Spleen (tissue), 7 donors: Measurements from ENCODE around the gene PLCB1.

Source experiments
- POLR2A ChIP-seq, 3 donors: fragments of 450-650 bp; IDR thresholded peaks; one replicate each; pipeline ENCODE4 v1.5.1; 2017; ENCODE audit warnings: antibody characterized with exemption in 3 of 3, mild to moderate bottlenecking in 1 of 3
- POLR2AphosphoS5 ChIP-seq, 3 donors: sonication (generic); formaldehyde crosslinking; IDR thresholded peaks; one replicate each; pipeline ENCODE4 v1.5.1; 2017; ENCODE audit warnings: antibody characterized with exemption in 3 of 3
- TF ChIP-seq, protein P1 (sequence below), 11 experiments: fragments of 200-600 bp in 7 of 11; fragments of 450-650 bp in 4 of 11; sonication (generic) in 4 of 11; IDR thresholded peaks in 8 of 11; conservative IDR thresholded peaks in 3 of 11; 1 replicate in 7 of 11; 2 replicates in 4 of 11; pipeline versions ENCODE4 v1.4.0 to v1.8.0; 2016 to 2021; ENCODE audit warnings: antibody characterized with exemption in 11 of 11, inconsistent platforms in 4 of 11, mild to moderate bottlenecking in 1 of 11
- donor health status: DM: no; HTN: no; CAD: no; lungs with moderate emphysema.
- donor health status: DM: no; HTN: no; CAD: no.
- donor health status: DM: no; HTN: no; CAD: no.

DNA sequence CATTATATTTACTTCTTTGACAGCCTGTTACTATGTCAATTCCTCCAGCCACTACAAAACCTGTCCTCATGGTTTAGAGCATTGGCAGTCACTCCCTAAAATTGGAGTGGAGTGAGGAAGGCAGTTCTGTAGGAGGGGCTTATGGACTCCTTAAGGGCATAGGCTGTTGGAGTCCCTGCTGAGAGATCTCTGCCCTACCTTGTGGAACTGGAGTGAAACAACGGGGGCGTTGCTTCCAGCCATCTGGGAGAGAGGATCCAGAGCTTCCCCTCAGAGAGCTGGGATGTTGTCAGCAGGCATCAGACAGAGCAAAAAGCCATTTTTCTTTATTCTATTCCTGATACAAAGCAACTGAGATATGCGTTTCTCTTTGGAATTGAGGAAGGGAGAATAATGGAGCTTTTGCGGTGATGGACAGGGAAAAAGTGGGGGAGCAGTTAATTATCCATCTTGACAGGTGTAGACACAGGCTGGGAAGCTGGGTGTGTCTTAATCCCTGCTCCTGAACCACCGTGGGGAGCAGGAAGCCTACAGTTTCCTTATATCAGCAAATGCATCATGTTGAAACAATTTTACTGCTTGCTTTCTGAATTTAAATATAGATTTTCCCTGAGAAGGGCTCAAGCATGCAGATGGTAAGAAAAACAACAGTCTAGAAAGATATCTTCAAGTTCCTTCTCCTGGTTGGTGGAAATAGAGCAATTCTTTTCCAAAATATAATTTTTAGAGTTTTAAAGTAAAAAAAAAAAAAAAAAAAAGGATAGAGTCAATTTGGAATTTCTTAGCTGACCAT lies 402.5 kb downstream of the PLCB1 start:
- TF ChIP-seq, protein P1, sequence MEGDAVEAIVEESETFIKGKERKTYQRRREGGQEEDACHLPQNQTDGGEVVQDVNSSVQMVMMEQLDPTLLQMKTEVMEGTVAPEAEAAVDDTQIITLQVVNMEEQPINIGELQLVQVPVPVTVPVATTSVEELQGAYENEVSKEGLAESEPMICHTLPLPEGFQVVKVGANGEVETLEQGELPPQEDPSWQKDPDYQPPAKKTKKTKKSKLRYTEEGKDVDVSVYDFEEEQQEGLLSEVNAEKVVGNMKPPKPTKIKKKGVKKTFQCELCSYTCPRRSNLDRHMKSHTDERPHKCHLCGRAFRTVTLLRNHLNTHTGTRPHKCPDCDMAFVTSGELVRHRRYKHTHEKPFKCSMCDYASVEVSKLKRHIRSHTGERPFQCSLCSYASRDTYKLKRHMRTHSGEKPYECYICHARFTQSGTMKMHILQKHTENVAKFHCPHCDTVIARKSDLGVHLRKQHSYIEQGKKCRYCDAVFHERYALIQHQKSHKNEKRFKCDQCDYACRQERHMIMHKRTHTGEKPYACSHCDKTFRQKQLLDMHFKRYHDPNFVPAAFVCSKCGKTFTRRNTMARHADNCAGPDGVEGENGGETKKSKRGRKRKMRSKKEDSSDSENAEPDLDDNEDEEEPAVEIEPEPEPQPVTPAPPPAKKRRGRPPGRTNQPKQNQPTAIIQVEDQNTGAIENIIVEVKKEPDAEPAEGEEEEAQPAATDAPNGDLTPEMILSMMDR (IDR thresholded peaks at IDR 0.05 in 8 of 11, conservative IDR thresholded peaks at IDR 0.05 in 3 of 11), result no peak
- TF ChIP-seq POLR2AphosphoS5 (IDR thresholded peaks at IDR 0.05) (no peak), POLR2A (IDR thresholded peaks at IDR 0.05) (no peak)
